Sciatic nerve (tissue), 2 donors: ENCODE results near the gene TFPI. TPM values are rescaled to one million over a fixed set of nuclear protein-coding genes. Genes with fewer than 3 reads are reported as not detected.

Source experiments
- ATAC-seq: fragments of 200-7000 bp; cut with Tn5 transposase; one replicate; pipeline ENCODE4 v1.9.1; 2020; ENCODE audit warnings: mild to moderate bottlenecking, moderate library complexity
- DNase-seq: peaks from one replicate; pipeline ENCODE4 v3.0.0-alpha.2; 2020; ENCODE audit warnings: low spot score
- intact Hi-C: fragments of 100-400 bp; cut with DNase I; formaldehyde crosslinking; loops from one replicate; pipeline ENCODE4 v1.14.2; 2022
- total RNA-seq: library from RNA; stranded (reverse); fragmentation: NEBNext Ultra II Directional; extraction: Animal tissue kit (Norgen Biotek cat#: 25700); gene quantifications from one replicate; pipeline ENCODE4 v1.2.1, GENCODE V29; 2021
- donor health status: DM: no; HTN: no; CAD: no.
- donor health status: DM: no; HTN: no; CAD: no.

The TFPI gene
- total RNA-seq, 1 donor from 2014 or later, result 106 TPM

- no peak for DNase-seq
- intact Hi-C loops, result no loop called here
- ATAC-seq, result no peak
Observed at GRCh38 chr2:187485523-187485922, 68.7 kb downstream of the TFPI start.

- DNase-seq (no peak), ATAC-seq (no peak)
- intact Hi-C loops, result no loop called here
Observed at GRCh38 chr2:187483537-187483936, 70.7 kb downstream of the TFPI start.

- intact Hi-C loops, result no loop called here
- ATAC-seq, result no peak
- DNase-seq, result no peak
Observed at GRCh38 chr2:187482796-187483195, 71.4 kb downstream of the TFPI start.

- intact Hi-C loops, result no loop called here
- ATAC-seq (no peak), DNase-seq (no peak)
Observed at GRCh38 chr2:187481543-187481942, 72.7 kb downstream of the TFPI start.

GRCh38 chr2:187478719-187479118 lies 75.5 kb downstream of the TFPI start:
- intact Hi-C loops, result no loop called here
- ATAC-seq (no peak), DNase-seq (no peak)

GRCh38 chr2:187477051-187477450 lies 77.2 kb downstream of the TFPI start:
- ATAC-seq (no peak), DNase-seq (no peak)
- intact Hi-C loops, result no loop called here

GRCh38 chr2:187475499-187476248 lies 78.6 kb downstream of the TFPI start:
- peak; percentile 41 for ATAC-seq
- DNase-seq, result no peak
- intact Hi-C loops, result no loop called here

- intact Hi-C loops, result no loop called here
- no peak for DNase-seq
- ATAC-seq, result no peak
Observed at GRCh38 chr2:187470698-187471097, 83.5 kb downstream of the TFPI start.

- ATAC-seq, result no peak
- DNase-seq, result no peak
- intact Hi-C loops, result no loop called here
Observed at GRCh38 chr2:187469538-187469937, 84.7 kb downstream of the TFPI start.

- no peak for ATAC-seq
- intact Hi-C loops, result no loop called here
Observed at GRCh38 chr2:187468262-187468661, 86.0 kb downstream of the TFPI start.

GRCh38 chr2:187466129-187466792 lies 88.0 kb downstream of the TFPI start:
- no peak for ATAC-seq

More at GRCh38 chr2:187468262-187468661, 86.0 kb downstream of the TFPI start:
- DNase-seq, result no peak

GRCh38 chr2:187462839-187463238 lies 91.4 kb downstream of the TFPI start:
- ATAC-seq (no peak), DNase-seq (no peak)
- intact Hi-C loops, result no loop called here

More at GRCh38 chr2:187466129-187466792, 88.0 kb downstream of the TFPI start:
- intact Hi-C loops, result no loop called here
- DNase-seq, result no peak

- peak; percentile 42 for ATAC-seq
- intact Hi-C loops, result no loop called here
- DNase-seq, result no peak
Observed at GRCh38 chr2:187461294-187462261, 92.7 kb downstream of the TFPI start.

- DNase-seq (no peak), ATAC-seq (peak; percentile 51)
- intact Hi-C loops, result no loop called here
Observed at GRCh38 chr2:187459256-187459655, 95.0 kb downstream of the TFPI start.

- ATAC-seq (no peak), DNase-seq (no peak)
- intact Hi-C loops, result no loop called here
Observed at GRCh38 chr2:187453078-187453641, 101.1 kb downstream of the TFPI start.

- DNase-seq (no peak), ATAC-seq (no peak)
- intact Hi-C loops, result no loop called here
Observed at GRCh38 chr2:187451510-187451909, 102.7 kb downstream of the TFPI start.

- intact Hi-C loops, result no loop called here
- ATAC-seq (no peak), DNase-seq (no peak)
Observed at GRCh38 chr2:187447336-187447735, 106.9 kb downstream of the TFPI start.

GRCh38 chr2:187446711-187447110 lies 107.5 kb downstream of the TFPI start:
- DNase-seq (no peak), ATAC-seq (no peak)

GRCh38 chr2:187445051-187445450 lies 109.2 kb downstream of the TFPI start:
- ATAC-seq (no peak), DNase-seq (no peak)
- intact Hi-C loops, result no loop called here

More at GRCh38 chr2:187446711-187447110, 107.5 kb downstream of the TFPI start:
- intact Hi-C loops, result no loop called here
